Hematopoietic multipotent progenitor cell treated with erythropoietin and hydrocortisone succinate and interleukin-3 and kit ligand, for 8 days (in vitro differentiated cells): Measurements from ENCODE around the gene USP6NL.

Experiments used
- DNase-seq: peaks from one replicate; pipeline ENCODE4 v3.0.0-alpha.2; 2015

USP6NL gene

GRCh38 chr10:11404901-11405300 lies 206.5 kb downstream of the USP6NL start:
- no peak for DNase-seq
